Stimulated activated CD4-positive, alpha-beta T cell treated with anti-CD3 and anti-CD28 coated beads, TNF-alpha, amount 100 ng/mL, for 48 hours (primary cell): Measurements from ENCODE around the gene WSCD1.

ENCODE experiments used
- DNase-seq, 3 donors: peaks; one replicate each; pipeline ENCODE4 v3.0.0-alpha.2; 2020; ENCODE audit warnings: low read depth in 3 of 3

Gene WSCD1

DNA sequence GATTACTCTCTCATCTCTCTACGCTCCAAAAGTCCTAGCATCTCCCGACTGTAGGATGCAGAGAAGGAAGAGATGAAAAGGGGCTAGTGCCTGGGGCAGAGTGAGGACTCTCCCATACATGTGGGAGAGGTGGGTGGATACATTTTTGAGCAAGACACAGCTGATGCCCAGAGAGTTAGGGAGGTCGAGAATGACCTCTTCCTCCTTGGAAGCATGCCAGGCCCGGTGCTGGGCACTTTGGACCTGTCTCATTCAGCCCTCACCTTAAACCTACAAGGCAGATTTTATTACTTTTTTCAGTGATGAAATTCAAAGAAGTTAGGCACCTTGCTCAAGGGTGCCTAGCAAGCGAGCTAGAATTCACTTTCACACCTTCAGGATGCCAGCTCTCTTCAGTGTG, 38.2 kb downstream of the WSCD1 start:
- DNase-seq = no peak

DNA sequence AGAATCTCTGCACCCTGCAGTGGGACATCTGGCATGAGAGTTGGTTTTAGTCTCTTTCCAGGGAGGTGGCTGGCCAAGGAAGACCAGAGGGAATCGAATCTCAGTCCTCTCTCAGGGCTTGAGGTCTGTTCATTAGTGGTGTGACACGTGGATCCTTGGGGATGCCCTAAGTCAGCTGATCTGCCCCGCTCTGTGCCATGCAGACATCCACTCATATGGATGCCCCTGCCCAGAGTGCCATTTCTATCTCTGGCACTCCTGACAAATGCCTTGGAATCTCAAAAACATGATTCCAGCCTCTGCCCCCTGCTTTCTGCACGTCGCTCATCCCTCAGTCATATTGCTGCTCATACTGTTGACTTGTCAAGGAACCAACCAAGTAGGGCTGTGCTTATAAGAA, 38.8 kb downstream of the WSCD1 start:
- DNase-seq = no peak

DNA sequence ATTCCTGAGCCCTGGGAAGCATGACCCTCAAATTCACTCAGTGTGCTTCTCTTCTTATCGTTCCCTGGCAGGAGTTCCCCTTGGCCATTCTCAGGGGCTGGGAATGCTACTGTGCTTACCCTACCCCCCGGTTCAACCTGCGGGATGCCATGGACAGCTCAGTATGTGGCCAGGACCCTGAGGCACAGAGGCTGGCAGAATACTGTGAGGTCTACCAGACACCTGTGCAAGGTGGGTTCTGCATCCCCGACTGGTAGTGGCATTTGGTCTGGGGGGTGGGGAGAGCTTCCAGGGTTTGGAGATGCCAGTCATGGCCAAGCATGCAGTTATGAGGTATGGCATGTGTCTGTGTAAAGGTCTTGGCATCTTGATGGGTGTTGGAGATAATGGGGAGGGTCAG, 39.4 kb downstream of the WSCD1 start:
- DNase-seq = no peak

DNA sequence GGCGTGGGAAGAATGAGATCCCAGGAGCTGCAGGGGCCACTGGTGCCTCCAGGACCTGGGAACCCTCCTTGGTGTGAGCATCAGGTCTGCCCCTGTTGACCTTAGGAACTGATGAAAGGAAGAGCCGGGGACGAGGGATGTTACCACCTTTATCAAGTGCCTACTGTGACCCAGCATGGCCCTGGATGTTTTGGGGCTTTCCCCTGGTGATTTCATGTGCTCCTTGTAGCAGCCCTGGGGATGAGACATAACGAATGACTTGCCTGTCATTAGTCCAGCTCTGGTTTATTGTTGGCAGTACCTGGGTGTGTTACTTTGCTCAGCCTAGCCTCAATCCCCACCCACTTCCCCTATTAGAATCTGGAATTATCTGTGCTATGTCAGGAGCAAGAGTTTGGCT, 39.9 kb downstream of the WSCD1 start:
- no peak for DNase-seq

DNA sequence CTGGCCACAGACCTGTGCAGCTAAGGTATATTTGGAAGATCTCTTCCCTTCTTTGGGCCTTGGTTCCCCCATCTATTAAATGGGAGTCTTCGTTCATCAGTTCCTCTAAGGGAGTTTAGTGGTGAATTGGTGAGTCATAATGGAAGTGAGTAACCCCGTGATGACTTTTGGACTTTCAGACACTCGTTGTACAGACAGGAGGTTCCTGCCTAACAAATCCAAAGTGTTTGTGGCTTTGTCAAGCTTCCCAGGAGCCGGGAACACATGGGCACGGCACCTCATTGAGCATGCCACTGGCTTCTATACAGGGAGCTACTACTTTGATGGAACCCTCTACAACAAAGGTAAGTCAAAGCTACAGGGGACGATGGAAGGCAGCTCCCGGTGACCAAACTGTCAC, 40.4 kb downstream of the WSCD1 start:
- DNase-seq = no peak

DNA sequence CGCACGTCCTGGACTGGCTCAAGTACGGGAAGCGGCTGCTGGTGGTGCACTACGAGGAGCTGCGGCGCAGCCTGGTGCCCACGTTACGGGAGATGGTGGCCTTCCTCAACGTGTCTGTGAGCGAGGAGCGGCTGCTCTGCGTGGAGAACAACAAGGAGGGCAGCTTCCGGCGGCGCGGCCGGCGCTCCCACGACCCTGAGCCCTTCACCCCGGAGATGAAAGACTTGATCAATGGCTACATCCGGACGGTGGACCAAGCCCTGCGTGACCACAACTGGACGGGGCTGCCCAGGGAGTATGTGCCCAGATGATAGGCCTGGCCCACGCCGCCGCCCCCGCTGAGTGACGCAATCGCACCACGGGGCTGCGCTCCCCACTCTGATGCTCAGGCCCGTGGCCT, 50.2 kb downstream of the WSCD1 start:
- no peak for DNase-seq

DNA sequence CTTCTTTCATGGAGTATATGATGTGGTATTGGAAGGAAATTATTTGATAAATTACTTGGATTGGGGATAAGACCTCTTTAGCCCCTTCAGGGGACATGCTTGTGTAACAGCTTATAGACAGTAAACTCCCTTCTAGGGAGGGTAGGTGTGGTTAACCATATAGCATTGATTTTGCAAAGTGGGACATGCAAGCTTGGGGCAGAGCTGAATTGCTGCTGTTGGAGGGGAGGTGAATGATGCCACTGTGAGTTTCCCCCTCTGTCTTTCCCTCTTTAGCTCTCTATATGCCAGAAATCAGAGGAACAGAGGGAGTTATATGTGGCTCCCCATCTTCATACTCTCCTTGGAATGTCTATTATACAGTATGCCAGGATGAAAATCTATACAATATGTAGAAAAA, 54.7 kb downstream of the WSCD1 start:
- no peak for DNase-seq

DNA sequence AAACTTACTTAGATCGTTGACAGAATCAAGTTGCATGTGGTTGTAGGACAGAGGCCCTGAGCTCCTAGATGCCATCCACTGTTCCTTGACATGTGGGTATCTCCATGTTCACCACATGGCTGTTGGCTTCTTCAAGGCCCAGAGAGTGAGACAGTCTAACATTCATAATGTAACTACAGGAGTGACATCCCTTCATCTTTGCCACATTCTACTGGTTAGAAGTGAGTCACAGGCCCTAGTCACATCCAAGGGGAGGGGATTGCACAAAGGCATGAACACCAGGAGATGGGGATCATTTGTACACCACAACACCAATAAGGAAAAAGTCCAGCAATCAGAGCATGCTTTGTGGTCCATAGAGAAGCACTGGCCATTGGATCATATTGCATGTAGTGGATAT, 56.6 kb downstream of the WSCD1 start:
- DNase-seq = no peak

DNA sequence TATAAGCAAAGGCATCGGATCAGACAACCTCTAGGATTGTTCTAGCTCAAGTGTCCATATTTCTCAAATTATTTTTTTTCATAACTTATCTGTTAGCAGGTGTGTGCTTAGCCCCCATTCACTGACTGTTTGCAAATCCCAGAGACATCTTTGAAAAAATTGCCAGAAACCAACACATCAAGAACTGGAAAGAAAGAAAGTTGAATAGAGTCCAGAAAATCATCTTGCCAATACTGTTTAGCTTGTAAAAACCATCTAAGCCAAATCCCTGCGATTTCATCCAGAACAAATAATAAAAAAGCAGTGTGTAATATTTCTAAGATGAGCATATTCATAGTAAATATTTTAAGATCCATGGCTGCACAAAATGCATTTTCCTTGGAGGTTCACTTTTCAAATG, 64.5 kb downstream of the WSCD1 start:
- DNase-seq = no peak

DNA sequence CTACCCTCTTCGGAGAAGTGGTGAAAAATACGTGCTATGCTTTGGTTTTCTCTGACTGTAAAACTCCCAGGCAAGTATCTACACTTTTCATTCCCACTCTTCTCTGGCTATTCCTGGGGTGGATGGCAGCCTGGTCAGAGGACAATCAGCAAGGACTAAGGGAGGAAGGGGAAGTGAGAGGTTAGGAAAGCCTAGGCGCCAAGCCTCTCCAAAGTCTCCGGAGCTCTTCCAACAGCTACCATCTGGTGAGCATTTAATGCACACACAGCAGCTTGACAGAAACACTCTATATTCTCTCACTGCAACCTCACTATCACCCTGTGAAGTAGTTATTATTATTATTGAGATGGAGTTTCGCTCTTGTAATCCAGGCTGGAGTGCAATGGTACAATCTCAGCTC, 65.1 kb downstream of the WSCD1 start:
- no peak for DNase-seq

DNA sequence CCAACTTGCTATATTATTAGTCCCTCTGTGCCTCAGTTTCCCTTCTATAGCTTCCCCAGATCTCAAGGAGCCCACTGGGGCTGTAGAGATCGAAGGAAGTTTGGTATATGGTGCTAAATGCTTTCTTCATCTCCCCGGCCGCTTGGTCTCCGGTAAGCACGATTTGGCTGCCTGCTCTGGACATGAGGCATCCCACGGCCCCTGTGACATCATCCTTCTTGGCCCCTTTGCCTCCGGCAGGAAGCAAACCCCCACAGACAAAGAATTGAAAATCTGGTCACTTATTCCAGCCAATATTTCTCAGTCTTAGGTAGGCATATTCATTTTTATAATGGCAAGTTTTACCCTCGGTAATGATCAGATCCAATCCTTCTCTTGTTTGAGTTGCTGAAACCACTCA, 65.8 kb downstream of the WSCD1 start:
- DNase-seq = no peak

DNA sequence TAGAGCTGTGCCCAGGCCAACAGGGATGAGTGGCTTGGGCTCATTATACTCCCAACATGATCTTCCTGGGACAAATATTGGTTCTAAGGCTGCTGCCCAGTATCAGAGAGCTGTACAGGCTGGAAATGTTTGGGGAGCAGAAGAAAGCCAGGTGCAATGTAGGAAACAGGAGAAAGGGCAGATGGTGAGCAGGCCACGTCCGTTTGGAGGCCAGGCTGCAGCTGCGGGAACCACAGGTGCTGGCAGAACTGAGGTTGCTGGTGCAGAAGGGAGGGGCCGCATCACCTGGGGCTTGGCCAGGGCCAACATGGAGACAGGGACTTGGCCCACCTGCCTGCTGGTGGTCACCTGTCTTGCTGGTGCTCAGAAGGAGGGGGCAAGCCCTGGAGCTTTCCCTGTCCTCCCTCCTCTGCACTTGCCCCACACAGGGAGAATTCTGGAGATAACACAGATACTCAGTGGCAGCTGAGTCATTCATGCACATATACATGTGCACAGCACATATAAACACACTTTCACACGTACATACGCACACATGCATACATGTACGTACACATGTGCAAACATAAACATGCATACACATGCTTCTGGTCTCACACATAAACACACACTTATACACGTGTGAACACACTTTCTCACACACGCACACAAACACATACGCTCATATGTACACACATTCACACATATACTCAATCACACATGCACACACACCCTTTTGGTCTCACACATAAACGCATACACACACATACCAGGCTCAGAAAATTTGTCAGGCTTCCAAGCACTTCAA, 67.7 kb downstream of the WSCD1 start:
- no peak for DNase-seq

DNA sequence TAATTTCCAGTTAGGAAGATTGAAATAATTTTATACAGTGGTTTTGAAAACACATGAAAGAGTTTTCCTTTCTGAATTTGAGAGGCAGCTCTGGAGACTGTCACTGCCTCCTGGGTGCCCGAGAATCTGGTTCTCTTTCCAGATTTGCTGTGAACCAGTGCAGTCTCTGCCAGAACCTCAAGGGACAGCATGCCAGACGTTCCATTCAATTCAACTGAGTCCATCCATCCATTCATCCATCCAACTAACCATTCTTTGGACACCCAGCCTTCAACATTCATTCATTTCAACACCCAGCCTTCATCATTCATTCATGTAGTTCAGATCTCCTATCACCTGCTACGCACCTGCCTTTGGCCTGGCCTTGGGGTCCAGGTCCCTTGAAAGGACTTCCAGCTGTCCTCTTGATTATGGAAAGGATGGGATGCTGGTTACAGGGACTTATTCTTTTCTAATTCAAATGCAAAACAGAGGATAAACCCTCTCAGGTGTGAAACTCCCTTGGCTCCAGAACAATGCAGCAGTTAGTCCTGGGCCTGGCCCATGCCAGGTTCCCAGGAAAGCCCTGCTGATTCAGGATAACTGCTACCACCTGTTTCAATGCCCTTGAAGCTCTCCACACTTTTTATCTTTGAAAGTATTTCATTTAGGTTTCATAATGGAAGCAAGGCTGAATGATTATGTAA, 68.7 kb downstream of the WSCD1 start:
- DNase-seq = no peak

DNA sequence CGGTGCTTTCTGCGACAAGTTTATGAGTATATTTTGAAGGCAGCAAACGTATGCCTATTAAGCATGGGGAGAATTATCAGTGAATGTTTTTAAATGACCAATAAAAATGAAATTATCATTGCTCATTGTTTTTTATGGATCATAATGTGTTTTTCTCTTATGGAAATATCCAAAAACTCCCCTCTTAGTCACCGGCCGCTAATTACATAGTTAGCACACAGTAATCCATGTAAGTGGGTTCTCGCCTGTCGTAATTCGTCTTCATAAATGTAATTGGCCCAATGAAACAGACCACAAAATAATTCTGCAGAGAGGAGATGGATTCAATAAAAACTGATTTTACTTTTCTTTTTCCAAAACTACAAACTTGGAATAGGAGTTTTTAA, 69.3 kb downstream of the WSCD1 start:
- DNase-seq = no peak

DNA sequence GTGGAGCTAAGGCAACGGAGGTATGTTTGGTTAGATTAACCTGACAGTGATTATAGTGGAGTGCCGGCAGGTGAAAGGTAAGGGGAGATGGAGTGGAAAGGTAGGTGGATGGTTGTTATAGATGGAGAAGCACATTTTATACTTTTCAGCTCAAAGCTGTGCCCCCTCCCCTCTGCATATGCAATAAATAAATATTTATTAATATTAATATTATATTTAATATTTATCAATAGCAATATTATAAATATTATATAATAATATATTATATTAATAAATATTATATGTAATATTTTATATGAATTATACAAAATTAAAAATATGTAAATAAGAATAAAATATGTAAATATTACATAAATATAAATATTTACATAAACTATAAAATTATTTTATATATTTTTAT, 70.0 kb downstream of the WSCD1 start:
- DNase-seq = no peak

DNA sequence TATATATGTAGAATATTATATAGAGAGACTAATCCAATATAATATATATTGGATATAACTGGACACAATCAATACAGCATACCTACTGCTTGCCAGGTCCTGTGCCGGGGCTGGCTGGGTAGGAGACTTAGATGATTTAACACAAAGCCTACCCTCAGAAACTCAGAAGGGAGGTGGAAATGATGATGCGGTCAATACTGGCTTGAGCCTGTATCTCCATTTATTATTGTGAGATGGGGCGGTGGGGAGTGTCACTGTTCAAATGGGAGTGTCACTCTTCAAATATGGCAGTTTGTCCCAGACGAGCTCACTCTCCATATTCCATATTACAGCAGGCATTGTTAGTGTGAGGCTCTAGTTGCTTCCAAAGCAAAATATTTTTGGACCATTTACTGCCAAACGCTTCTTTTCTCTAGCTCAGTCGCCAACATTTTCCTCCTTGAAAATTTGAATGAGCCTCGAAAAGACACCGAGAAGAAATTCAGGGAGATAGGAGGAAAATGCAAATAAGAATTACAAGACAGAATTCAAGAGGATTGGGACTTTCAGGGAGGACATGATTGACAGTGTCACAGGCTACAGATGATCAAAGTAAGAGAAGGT, 70.7 kb downstream of the WSCD1 start:
- no peak for DNase-seq

DNA sequence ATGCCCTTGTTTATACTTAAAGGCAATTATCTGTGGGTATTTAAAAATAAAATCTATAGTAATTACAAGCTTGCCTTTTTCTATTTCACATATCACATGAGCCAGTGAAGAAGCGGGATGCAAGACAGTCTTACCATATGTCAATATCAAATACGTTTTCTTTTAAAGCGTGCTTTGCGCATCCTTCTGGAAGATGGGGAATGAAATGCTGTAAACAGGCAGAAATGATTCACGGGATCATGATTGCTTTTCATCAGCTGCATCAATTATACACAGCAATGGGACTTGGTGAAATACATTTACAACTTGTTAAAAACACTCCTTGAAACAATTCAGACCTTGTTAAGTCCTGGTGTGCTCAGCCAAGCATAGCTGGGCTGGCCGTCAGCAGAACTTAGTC, 72.5 kb downstream of the WSCD1 start:
- no peak for DNase-seq

DNA sequence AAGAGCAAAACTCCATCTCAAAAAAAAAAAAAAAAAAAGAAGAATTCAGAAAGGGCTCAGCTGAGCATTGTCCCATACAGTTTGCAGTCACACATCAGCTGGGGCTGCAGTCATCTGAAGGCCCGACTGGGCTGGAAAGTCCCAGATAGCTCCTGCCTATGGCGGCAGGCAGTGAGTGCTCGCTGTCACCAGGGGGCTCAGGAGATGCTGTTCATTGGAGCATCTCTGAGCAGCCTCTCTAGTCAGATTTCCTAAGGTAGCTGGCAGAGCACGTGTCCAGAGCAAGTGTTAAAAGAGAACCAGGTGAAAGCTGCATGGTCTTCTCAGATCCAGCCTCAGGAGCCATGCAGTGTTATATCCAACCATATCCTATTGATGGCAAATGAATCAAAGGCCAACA, 75.8 kb downstream of the WSCD1 start:
- DNase-seq = no peak

DNA sequence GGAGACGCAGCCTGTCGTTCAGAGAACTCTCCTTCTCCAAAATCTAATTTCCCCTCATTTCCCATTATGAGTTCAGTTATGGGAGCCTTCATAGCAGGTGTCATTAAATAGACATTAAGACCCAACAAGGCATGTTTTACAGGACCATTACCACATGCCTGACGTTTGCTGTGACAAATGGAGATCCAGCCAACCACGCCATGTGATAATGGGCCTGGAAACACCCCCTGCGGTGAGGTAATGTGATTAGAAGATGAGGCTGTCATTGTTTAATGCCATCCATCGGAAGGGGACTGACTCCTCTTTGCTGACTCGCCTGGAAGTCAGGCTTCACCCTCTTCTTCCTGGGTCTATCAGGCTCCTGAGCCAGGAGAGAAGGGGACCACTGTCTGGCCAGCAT, 76.9 kb downstream of the WSCD1 start:
- DNase-seq = no peak

DNA sequence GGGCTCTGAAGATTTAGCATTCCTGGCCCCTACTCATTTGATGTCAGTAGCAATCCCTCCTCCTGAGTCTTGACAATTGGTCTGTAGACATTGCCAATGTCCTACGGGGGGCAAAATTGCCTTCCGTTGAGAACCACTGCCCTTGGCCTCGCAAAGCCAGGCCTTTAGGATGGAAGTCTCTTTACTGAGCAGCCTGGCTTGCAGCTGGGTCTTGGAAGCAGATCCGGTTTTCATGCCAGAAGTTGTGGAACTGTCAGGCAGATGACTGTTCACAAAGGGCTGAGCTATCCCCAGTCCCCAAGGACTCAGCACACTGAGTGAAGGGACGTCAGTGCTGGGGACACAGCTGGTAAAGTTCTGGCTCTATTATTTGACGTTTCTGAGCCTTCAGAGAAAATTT, 83.2 kb downstream of the WSCD1 start:
- DNase-seq = no peak

DNA sequence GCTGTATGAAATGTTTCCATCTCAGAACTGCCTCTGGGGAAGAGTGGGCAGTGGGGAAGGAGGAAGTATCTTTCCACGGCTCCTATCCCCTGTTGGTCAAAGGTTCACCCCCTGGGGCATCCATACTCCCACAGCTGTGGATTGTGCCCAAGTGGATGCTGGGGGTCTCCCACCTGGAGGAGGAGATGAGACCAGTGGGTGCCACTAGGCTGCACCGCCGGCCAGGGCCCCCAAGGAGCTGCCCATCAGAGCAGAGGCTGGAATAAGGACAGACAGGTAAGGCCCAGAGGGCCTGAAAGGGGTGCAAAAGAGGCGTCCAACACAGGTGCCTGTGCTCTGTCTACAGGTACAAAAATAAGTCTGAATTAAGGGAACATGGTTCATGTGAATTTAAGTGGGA, 87.5 kb downstream of the WSCD1 start:
- DNase-seq = no peak

DNA sequence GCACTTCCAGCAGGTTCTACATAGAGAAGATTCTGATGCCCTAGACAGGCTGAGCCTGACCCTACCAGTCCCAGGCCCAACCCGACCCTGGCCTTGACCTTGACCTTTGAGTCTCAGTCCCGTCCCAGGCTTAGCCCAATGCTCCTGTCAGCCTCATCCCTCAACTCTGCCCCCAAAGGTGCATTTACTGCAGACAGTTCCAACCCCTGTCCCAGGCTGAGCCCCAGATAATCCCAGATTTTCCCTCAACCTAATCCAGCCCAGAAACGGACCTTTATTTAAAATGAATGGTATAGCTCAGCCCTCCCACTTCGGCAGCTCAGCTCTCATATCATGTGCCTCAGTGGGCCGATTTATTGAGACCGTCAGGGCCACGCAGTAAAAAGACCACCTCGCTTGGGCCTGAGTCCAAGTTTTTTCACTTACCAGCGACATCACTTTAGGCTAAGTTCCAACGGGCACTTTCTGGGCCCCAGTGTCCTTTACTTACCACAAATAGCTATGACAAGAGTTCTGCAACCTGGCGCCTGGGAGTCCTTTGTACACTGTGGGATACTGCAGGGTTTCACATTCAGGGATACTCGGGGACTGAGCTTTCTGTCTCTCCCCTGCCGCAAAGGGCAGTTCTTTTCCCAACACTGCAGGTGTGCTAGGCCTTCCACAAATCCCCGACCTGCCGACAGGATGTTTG, 89.5 kb downstream of the WSCD1 start:
- DNase-seq = no peak

DNA sequence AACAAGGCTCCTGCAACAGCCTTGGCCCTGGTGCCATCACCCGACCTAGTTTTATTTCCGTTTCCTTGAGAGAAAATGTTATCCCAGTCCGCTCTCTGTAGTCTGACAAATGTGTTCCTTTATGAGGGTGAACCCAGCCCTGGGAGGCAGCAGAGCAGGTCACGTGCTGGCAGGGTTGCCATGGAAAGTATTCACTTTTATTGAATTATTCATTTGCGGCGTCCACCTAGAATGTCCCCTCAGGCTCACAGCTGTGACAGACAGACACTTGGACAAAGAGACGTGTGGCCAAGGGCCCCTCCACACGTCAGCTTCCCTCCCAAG, 90.0 kb downstream of the WSCD1 start:
- DNase-seq = no peak
